Osteoblast (primary cell): ENCODE data around the gene PAM. TPM values are rescaled to one million over a fixed set of nuclear protein-coding genes. Genes with fewer than 3 reads are reported as not detected.

Source experiments
- DNase-seq: peaks from one replicate; pipeline ENCODE4 v3.0.0; 2011; ENCODE audit warnings: low spot score, mixed read lengths; ENCODE audit not compliant: insufficient read length; ENCODE audit errors: missing footprints
- H2AFZ ChIP-seq: 2 replicates; pipeline ENCODE4 v1.6.0; 2011; ENCODE audit warnings: mild to moderate bottlenecking, low read length
- H3K27ac ChIP-seq: 2 replicates; pipeline ENCODE4 v1.5.1; 2011; ENCODE audit warnings: mild to moderate bottlenecking, low read depth, low read length, moderate library complexity
- H3K27me3 ChIP-seq: 2 replicates; pipeline ENCODE4 v1.6.0; 2012; ENCODE audit warnings: mild to moderate bottlenecking, control low read depth, inconsistent platforms, low read length, moderate library complexity; ENCODE audit not compliant: insufficient read depth
- H3K36me3 ChIP-seq: 2 replicates; pipeline ENCODE4 v1.5.1; 2011; ENCODE audit warnings: mild to moderate bottlenecking, low read length, control low read depth, moderate library complexity; ENCODE audit not compliant: insufficient read depth
- H3K4me1 ChIP-seq: 2 replicates; pipeline ENCODE4 v1.5.1; 2011; ENCODE audit warnings: mild to moderate bottlenecking, low read length, control low read depth, moderate library complexity; ENCODE audit not compliant: insufficient read depth
- H3K4me2 ChIP-seq: 2 replicates; pipeline ENCODE4 v1.6.0; 2011; ENCODE audit warnings: mild to moderate bottlenecking, low read length; ENCODE audit not compliant: insufficient read depth
- H3K4me3 ChIP-seq: fragments of 200-600 bp; sonication (generic); 3 replicates; pipeline ENCODE4 v1.5.1; 2012; ENCODE audit warnings: mild to moderate bottlenecking, low read length, inconsistent platforms; ENCODE audit not compliant: insufficient read depth
- H3K79me2 ChIP-seq: 2 replicates; pipeline ENCODE4 v1.6.0; 2012; ENCODE audit warnings: mild to moderate bottlenecking, low read length, control low read depth, inconsistent platforms; ENCODE audit not compliant: insufficient read depth
- H3K9me3 ChIP-seq: 2 replicates; pipeline ENCODE4 v1.5.1; 2011; ENCODE audit warnings: low read depth, low read length, control low read depth
- H4K20me1 ChIP-seq: 2 replicates; pipeline ENCODE4 v1.6.0; 2012; ENCODE audit warnings: mild to moderate bottlenecking, low read length, control low read depth; ENCODE audit not compliant: insufficient read depth
- total RNA-seq: library from RNA; depleted of rRNA; stranded (reverse); fragments of >200 nt; gene quantifications from 2 replicates; pipeline ENCODE4 v1.2.3, GENCODE V29; 2012
- TF ChIP-seq, protein P1 (sequence below): IDR thresholded peaks from 2 replicates; pipeline ENCODE4 v1.5.1; 2011; ENCODE audit warnings: mild to moderate bottlenecking, low read depth, low read length, moderate library complexity; ENCODE audit errors: extremely low read depth

PAM gene
- total RNA-seq, 1 donor, result 248 TPM

DNA sequence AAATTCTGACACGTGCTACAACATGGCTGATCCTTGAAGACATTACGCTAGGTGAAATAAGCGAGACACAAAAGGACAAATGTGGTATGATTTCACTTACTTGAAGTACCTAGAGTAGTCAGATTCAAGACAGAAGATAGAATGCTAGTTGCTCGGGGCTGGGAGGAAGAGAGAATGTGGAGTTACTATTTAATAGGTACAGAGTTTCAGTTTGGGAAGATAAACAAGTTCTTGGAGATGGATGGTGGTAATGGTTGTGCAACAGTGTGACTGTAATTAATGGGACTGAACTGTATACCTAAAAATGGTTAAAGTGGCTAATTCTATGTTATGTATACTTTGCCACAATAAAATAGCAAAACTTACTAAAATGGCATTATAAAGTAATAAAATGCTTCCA is 34.4 kb downstream of the PAM start:
- no peak overlapping the region for H2AFZ ChIP-seq
- H3K27ac ChIP-seq, result no peak overlapping the region
- no peaks in the 10 kb centered on the region for H3K4me1 ChIP-seq
- H3K4me2 ChIP-seq, result no peak overlapping the region
- H3K79me2 ChIP-seq, result peaks cover 3% of the 10 kb centered on the region
- no peaks in the 10 kb centered on the region for H3K36me3 ChIP-seq
- DNase-seq, result no peak
- H3K27me3 ChIP-seq, result no peaks in the 10 kb centered on the region
- no peak overlapping the region for H3K4me3 ChIP-seq
- no peaks in the 10 kb centered on the region for H4K20me1 ChIP-seq
- TF ChIP-seq, protein P1, sequence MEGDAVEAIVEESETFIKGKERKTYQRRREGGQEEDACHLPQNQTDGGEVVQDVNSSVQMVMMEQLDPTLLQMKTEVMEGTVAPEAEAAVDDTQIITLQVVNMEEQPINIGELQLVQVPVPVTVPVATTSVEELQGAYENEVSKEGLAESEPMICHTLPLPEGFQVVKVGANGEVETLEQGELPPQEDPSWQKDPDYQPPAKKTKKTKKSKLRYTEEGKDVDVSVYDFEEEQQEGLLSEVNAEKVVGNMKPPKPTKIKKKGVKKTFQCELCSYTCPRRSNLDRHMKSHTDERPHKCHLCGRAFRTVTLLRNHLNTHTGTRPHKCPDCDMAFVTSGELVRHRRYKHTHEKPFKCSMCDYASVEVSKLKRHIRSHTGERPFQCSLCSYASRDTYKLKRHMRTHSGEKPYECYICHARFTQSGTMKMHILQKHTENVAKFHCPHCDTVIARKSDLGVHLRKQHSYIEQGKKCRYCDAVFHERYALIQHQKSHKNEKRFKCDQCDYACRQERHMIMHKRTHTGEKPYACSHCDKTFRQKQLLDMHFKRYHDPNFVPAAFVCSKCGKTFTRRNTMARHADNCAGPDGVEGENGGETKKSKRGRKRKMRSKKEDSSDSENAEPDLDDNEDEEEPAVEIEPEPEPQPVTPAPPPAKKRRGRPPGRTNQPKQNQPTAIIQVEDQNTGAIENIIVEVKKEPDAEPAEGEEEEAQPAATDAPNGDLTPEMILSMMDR, result no peak
- no peaks in the 10 kb centered on the region for H3K9me3 ChIP-seq

DNA sequence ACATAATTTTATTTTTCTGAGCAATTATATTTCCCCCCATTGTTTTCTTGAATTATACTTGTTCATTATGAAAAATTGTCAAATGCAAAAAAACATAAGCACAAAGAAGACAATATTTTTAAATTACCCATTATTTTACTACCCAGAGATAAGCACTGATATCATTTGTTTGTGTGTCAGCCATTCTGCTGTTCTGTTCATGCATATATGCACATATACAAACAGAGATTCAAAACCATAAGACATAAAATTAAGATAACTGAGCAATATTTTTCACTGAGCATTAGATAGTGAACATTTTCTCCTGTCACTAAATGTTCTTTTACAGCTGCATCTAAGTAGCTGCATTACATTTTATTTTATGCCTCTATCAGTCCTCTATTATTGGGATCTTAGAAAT is 35.6 kb downstream of the PAM start:
- H4K20me1 ChIP-seq, result no peaks in the 10 kb centered on the region
- no peak overlapping the region for H3K4me3 ChIP-seq
- DNase-seq, result no peak
- H3K79me2 ChIP-seq, result peaks cover 3% of the 10 kb centered on the region
- no peaks in the 10 kb centered on the region for H3K9me3 ChIP-seq
- no peaks in the 10 kb centered on the region for H3K4me1 ChIP-seq
- H2AFZ ChIP-seq, result no peak overlapping the region
- no peak overlapping the region for H3K27ac ChIP-seq
- H3K4me2 ChIP-seq, result no peak overlapping the region
- no peaks in the 10 kb centered on the region for H3K27me3 ChIP-seq
- TF ChIP-seq, protein P1, result no peak
- no peaks in the 10 kb centered on the region for H3K36me3 ChIP-seq

DNA sequence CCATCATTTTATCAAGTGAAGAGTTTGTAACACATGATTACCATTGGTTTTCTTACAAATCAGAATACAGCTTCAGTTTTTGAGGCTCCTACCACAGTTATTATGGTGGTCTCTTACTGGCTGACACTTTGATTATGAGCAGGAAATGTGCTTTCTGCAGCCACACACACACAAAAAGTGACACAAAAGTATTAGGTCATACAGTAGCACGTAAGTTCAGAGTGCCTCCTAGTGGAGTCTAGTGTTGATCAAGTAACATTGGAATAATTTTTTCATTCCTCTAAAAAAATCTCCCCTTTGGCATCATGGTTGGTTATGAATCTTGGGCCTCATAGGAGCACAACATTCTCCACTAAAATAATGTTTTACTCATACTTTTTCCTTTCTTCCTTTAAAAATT is 37.6 kb downstream of the PAM start:
- H3K4me3 ChIP-seq, result no peak overlapping the region
- H3K27ac ChIP-seq, result no peak overlapping the region
- H2AFZ ChIP-seq, result no peak overlapping the region
- H4K20me1 ChIP-seq, result no peaks in the 10 kb centered on the region
- DNase-seq, result peak; percentile 17
- peaks cover 8% of the 10 kb centered on the region for H3K79me2 ChIP-seq
- no peak overlapping the region for H3K4me2 ChIP-seq
- TF ChIP-seq, protein P1, result peak; percentile 41
- H3K36me3 ChIP-seq, result no peaks in the 10 kb centered on the region
- H3K9me3 ChIP-seq, result no peaks in the 10 kb centered on the region
- no peaks in the 10 kb centered on the region for H3K4me1 ChIP-seq
- H3K27me3 ChIP-seq, result no peaks in the 10 kb centered on the region

DNA sequence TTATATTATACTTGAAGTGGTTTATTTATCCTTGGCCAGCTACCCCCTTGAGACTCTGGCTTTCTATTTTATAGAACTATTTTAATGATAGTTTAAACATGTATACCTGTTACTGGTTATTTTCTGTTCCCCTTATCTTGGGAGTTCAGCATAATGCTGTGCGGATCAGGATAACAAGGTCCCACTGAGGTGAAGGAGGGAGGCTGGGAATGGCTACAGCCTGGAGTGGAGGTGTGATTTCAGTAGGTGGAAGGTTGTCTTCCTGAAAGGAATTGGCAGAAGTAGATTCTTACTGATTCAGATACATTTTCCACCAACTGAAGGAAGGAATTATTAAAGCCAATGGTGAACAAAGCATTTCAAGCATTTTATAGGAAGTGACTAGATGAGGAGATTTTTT is 38.9 kb downstream of the PAM start:
- Histone ChIP-seq H3K36me3 (no peaks in the 10 kb centered on the region), H3K27ac (no peak overlapping the region), H3K4me2 (no peak overlapping the region), H3K9me3 (no peaks in the 10 kb centered on the region), H3K79me2 (peaks cover 11% of the 10 kb centered on the region), H2AFZ (no peak overlapping the region), H3K4me3 (no peak overlapping the region), H3K27me3 (no peaks in the 10 kb centered on the region), H4K20me1 (no peaks in the 10 kb centered on the region), H3K4me1 (no peaks in the 10 kb centered on the region)
- TF ChIP-seq, protein P1, result no peak
- no peak for DNase-seq
